GM10266 (cell line): ENCODE measurements around the gene ADAMTS17.

Experiments used
- DNase-seq: peaks from one replicate; pipeline ENCODE4 v3.0.0; 2012; ENCODE audit errors: extremely low spot score
- TF ChIP-seq, protein P1 (sequence below): IDR thresholded peaks from 2 replicates; pipeline ENCODE4 v1.5.1; 2012; ENCODE audit warnings: mild to moderate bottlenecking, low read depth; ENCODE audit not compliant: control insufficient read depth, insufficient read depth; ENCODE audit errors: missing control alignments

The ADAMTS17 gene

DNA sequence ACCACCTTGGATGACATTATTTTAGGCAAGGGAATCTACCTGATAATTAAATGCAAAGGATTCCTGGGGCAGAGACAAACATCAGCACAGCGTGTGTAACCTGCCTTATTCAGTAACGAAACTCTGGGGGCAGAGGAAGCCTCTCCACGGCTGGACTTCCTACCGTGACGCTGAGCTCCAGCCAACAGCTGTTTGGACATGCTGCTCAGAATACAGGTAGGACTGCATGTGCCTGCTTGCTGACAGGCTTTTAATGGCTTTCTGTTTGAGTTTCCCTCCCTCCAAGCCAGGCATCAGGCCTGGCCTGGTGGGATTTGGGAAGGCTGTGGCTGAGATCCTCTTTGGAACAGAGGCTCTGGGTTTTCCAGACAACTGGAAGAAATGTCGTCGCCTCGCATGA is 150.6 kb downstream of the ADAMTS17 start:
- TF ChIP-seq, protein P1, sequence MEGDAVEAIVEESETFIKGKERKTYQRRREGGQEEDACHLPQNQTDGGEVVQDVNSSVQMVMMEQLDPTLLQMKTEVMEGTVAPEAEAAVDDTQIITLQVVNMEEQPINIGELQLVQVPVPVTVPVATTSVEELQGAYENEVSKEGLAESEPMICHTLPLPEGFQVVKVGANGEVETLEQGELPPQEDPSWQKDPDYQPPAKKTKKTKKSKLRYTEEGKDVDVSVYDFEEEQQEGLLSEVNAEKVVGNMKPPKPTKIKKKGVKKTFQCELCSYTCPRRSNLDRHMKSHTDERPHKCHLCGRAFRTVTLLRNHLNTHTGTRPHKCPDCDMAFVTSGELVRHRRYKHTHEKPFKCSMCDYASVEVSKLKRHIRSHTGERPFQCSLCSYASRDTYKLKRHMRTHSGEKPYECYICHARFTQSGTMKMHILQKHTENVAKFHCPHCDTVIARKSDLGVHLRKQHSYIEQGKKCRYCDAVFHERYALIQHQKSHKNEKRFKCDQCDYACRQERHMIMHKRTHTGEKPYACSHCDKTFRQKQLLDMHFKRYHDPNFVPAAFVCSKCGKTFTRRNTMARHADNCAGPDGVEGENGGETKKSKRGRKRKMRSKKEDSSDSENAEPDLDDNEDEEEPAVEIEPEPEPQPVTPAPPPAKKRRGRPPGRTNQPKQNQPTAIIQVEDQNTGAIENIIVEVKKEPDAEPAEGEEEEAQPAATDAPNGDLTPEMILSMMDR: no peak
- DNase-seq: no peak

GRCh38 chr15:100190675-100191074 is 151.1 kb downstream of the ADAMTS17 start:
- TF ChIP-seq, protein P1: no peak
- no peak for DNase-seq

DNA sequence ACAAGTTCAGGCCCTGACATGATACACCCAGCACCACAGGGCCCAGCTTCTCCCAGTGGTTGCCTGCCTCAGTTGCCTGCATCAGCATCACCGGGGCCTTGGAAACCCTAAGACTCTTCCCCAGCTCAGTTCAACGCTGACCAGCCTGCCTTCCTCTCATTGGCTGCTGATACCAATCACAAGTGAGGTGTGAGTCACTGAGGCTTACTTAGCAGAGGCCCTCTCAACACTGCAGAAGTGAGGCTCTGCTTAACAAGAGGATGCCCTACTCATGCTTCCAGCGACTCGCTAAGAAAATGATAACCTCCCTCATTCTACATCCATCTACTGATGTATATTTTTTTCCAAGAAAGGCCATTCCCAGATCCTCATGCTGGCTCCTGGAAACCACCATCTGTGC is 151.9 kb downstream of the ADAMTS17 start:
- TF ChIP-seq, protein P1: no peak
- DNase-seq: no peak

DNA sequence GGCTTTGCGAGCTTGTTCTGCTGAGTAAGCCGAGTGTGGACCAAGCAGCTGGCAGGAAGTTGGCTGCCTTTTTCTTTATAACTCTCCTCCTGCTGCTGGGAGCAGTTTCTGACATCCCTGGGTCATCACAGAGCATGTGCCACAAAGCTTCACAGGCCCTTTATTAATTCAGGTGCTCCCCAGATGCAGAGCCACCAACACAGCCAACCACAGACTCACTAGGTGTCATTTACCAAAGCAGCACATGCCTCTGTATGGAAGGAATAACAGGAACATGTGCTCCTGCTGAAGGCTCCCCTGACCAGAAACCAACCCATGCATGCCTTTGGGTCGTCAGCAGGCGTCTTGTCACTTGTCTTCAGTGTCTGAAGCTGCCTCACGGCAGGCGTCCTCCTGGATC is 152.5 kb downstream of the ADAMTS17 start:
- TF ChIP-seq, protein P1: no peak
- DNase-seq: no peak

- DNase-seq: no peak
- TF ChIP-seq, protein P1: no peak
These were observed 154.1 kb downstream of the ADAMTS17 start for GRCh38 chr15:100187677-100188076.

- TF ChIP-seq, protein P1: no peak
- no peak for DNase-seq
These were observed 154.8 kb downstream of the ADAMTS17 start for GRCh38 chr15:100186960-100187359.

DNA sequence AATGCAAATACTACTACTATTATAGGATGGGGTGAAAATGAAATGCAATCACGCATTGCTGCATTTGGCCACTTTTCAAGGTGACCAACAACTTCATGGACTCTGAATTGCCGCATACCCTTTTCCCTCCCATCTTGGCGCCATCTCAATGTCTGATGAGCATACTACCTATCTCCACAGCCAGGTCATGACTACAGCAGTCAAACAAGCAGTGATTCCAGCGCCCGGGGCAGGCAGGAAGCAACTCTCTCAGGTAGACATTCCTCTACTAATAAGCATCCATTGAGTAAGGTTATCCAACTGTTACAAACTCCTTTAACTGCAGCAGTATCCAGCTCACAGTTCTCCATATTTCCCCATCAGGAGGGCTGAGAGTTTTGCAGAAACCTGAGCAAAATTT is 155.4 kb downstream of the ADAMTS17 start:
- TF ChIP-seq, protein P1: no peak

More for the DNA sequence above, 155.4 kb downstream of the ADAMTS17 start:
- DNase-seq: no peak
